DMS53 treated with DMSO at 0.1 percent for 48 hours (cell line): ENCODE data around the gene CSMD2.

Source experiments
- DNase-seq: peaks from one replicate; lab custom pipeline; 2025; ENCODE audit not compliant: unreplicated experiment; lab: John Stamatoyannopoulos, UW

Gene CSMD2

DNA sequence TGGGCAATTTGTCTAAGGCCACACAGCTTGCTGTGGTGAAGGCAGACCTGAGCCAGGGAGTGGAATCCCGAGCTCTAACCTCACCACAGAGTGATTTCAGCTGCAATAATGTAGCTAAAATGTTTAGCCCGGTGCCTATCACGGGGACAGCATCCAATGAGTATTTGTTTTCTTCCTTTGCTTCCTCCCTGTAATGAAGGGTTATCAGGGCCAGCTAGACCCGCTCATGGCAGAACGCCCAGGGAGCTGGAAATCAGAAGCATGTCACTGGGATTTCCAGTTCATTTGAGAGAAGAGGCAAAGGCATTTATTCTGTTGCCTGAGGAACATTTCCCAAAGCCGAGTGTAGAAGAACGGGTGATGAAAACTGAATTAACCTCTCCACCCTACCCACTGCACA, 509.5 kb downstream of the CSMD2 start:
- no peak for DNase-seq

DNA sequence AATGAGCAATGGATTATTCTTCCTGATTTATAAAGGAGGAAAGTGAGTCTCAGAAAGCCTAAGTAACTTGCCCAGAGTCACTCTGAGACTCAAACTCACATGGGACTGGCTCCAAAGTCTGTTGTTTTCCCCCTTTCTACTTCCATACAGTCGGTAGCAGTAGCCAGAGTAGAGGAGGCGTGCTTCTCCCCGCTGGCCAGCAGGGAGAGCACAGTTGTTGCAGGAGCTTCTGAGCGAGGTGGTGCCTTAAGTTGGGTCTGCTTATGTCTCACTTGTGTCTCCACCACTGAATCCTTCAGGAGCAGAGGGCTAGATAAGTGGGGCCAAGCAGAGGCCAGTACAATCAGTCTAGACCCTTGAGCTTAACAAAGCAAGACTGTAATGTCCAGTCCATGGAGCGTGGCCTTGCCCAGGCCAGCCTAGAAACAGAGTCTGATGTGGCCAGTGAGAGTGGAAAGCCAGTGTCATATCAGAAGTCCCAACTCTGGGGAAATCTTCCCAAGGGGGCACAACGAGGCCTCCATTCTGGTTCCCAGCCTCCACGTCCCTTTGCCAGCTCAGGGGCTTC, 510.7 kb downstream of the CSMD2 start:
- DNase-seq, result no peak

DNA sequence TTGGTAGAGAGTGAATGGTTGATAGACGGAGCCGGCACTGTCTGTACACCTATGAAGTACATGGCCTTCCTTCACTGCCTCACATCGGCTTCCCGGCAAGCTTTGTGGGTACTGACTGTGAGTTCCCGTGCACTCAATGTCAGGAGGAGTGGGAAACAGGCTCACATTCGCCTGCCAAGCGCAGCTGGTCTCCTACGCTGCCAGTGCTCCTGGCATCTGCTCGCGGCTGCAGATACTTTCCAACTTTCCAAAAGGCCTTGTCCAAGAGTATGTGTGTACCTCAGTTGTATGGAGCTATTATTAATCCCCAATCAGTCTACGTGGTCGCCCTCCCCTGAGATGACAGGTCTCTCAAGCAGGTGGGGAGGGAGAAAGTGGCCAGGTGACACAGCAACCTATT, 511.8 kb downstream of the CSMD2 start:
- no peak for DNase-seq

GRCh38 chr1:33650708-33651107, 514.3 kb downstream of the CSMD2 start:
- DNase-seq, result no peak

DNA sequence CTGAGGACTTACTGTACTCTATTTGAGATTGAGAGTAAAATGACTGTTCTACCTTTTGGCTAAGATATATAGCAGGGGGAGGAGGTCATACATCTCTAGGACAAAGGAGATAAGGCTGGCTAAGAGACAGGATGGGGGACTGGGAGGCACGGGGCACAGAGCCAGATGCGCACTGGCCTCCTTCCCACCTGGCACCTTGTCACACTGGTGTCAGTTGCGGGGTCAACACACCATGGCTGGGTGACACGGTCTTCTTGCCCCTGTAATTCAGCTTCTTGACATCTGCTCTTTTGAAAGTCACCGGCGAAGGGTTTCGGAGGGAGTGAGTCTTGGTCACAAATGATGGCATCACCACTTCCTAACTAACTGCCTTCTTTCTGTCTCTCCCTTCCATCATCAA, 515.3 kb downstream of the CSMD2 start:
- DNase-seq, result no peak

DNA sequence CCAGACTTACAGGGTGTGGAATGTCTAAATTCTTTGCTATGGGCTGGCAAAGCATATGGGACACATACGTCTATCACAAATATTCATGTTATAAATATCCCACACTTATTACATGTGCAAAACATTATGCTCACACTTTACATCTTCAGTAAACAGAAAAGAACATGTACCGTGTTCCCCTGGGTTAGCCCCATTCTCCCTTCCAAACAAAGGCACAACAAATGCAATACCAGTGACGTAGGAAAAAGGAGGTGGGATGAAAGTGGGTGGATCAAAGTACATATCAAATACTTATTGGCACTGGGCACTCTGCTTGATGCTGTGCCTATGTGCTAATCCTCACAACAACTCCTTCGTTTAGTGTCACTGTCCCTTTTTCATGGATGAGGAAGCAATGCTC, 521.8 kb downstream of the CSMD2 start:
- DNase-seq, result no peak

DNA sequence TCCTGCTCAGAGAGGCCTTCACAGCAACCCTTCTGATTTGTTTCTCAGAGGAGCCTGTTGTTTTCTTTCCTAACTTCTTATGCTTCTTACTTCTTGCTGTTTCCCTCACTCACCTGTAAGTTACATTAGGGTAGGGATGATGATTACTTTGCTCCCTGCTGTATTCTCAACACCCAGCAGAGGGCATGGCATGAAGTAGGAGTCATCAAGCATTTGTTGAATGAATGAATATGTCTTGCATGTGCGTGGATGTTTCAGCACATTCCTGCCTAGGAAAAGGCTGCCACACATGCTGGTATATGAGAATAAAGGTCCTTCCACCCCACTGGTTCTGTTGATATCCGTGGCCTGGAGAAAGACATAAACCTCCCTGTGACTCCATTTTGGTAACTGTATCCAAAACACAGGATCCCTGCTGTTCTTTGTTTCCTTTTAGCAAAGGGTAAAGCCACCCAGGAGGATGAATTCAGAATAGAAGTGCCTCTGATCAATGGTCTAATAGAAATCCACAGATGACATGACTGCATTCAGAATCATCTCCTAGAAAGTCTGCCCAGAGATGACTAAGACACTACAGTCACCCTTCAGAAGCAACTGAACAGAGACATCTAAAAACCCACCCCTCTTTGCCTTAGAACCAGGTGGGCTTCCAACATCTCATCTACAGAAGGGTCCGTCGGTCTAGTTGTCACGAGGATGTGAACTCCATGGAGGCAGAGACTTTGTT, 523.8 kb downstream of the CSMD2 start:
- DNase-seq, result peak; percentile 22

DNA sequence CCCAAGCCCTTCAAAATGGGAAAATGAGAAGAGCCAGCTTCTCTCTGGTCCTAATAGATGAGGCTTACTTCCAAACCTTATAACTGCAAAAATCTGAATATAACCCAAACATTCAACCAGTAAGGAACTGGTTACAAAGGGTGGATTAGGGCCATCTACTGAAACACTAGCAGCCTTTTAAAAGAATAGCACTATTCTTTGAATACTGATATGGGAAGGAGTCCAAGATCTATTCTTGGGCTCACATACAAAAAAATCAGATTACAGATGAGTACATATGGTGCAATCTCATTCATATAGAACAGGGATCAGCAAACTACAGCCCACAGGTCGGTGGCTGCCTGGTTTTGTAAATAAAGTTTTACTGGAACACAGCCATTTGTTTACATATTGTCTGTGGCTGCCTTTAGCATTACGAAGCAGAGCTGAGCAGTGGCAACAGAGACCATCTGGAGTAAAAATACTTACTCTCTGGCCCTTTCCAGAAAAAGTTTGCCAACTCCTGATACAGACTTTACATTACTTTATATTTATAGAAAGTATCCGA, 524.8 kb downstream of the CSMD2 start:
- no peak for DNase-seq

GRCh38 chr1:33637846-33638440, 527.1 kb downstream of the CSMD2 start:
- no peak for DNase-seq

GRCh38 chr1:33636209-33636608, 528.8 kb downstream of the CSMD2 start:
- no peak for DNase-seq

GRCh38 chr1:33635336-33636012, 529.6 kb downstream of the CSMD2 start:
- DNase-seq, result no peak

DNA sequence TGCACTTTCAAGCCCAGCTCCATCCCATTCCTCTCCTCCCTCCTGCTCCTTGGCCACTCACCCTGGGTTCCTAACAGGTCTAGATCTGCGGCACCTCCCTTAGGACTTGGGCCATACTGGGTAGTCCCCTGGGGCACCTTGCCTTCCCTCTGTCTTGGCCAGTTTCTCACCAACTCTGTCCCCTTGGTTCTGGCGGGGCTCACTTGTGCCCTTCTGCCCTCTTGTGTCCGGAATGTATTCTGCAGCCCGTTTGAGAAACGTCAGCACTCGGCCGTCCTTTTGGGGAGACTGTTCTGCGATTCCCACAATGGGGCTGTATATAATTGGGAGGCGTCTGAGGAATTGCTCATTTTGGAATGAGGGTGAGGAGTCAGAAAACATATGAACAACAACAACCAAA, 530.2 kb downstream of the CSMD2 start:
- DNase-seq, result no peak

DNA sequence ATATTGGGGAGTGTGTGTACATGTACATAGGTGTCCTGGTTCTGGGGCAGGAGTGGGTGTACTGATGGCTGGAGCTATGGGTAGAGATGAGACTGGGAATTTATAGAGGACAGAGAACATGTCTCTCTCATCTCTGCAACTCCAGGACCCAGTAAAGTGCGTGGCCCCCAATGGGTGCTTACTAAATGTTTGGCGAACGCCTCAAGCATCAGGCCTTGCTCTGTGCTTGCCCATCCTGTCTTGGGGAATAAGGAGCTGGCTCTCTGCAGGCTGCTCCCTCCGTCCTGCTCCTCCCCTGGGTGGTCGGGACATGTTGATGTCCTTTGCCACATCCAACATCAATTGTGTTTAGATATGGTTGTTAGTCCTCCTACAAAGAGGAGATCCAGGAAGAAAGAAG, 530.9 kb downstream of the CSMD2 start:
- DNase-seq, result no peak

DNA sequence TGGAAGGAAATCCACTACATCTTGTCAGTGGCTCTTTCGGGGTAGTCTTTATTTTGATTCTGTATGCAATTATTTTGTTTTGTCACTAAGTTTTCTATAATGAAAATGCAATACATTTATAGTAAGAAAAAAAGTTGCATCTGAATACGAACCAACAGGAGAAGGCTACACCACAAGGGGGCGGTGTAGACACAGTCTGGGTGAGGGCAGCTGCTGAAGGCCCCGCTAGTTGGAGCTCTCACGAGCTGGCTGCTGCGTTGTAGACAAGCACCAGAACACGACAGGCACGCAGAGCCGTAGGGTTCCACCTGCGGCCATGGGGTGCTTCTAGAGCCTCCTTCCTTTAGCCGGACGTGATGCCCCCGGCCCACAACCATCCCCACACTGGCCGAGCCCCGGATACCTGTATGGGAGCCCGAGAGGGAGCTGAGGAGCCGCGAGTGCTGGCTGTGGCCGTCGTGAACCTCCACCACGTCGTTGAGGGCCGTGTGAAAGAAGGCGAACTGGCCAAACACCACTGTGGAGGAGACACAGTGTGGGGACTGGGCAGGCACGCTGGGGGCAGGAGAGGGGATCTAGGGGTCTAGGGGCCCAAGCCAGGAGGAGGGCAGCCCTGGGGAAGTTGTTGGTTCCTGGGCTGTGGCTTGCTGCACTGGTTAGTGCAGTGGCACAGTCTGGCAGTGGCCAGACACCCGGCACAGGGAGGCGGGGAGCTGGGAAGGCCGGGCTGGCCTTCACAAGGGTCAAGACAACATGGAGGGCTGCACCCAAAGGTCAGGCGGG, 531.8 kb downstream of the CSMD2 start:
- peak; percentile 78 for DNase-seq

DNA sequence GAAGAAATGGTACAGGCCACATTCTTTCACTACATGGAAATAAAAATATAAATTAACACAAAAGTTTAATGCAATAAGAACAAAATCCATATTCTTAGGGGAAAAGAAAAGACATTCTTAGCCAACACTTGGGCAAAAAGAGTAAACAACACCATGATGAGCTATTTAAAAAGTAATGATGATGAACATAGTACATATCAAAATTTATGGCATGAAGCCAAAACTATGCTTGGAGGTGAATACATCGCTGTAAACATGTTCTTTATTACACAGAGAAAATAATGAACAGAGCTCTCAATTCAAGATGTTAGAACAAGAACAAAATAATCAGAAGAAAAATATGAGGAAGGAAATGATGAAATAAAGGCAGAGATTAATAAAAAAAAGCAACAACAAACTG, 534.3 kb downstream of the CSMD2 start:
- no peak for DNase-seq

- no peak for DNase-seq
Observed at GRCh38 chr1:33626801-33627200, 538.2 kb downstream of the CSMD2 start.

DNA sequence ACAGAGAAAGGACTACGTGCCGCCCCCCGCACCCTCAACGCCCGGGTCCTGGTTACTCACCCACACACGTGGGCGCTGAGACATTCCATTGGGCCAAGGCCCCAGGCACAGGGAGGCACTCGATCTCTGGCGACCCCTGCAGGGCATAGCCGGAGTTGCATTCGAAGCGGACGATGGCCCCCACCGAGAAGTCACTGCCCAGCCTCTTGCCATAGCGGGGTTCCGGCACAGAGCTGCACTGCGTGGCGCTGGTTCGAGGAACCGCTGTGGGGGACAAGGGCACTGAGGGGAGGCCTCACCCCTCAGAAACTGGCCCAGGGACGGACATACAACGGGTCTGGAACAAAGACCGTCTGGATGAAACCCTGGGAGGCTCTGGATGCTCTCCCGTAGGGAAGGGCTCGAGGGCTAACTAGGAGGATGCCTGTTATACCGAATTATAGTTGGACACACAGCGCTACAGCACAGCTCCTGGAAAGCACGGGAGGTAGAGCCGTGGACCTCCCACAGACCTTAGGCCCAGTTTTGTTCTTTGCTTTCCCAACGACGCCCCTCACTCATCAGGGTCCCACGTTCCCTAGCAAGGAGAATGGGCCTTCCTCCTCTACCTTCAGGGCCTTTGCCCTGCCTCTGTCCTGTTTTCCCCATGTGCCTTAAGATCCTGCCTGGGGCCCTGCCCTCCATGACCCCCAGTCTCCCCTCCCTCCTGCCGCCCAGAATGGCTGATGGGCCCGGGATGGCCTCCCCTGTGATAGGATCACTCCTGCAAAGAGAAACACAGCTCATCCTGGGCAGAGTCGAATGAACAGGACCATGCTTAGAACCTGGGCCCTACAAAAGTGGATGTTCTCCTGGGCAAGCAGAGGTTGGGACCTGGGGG, 539.8 kb downstream of the CSMD2 start:
- no peak for DNase-seq

DNA sequence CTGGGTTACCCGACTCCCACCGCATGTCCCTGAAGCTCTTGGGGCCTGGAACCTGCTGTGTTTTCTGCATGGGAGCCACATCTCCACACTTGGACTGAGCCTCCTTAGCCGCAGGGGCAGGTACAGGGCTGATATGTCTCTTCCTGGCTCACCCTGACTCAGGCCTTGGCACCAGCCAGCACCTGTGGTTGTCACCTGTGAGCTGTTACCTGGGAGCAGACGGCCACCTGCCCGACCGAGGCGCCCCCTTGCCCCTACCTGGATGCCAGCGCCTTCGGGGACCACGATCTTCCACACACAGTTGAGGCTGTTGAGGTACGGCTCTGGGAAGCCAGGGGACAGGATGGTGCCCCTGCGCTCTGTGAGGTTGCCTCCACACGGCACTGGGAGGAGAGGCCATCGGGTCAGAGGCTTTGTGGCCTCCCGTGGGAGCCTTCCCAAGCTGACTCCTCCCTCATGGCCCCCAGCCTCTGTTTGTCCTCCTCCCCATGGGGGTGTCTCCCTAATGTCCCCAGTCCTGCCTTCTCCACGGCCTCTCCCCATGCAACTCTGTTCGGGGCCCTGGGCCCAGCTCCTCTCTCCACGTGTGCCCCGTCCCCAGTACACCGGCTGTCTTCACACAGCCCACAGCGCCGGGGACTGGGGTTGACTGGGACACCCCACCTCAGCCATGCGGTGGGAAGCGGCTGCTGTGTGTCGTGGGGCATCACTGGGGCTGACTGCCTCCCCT, 540.6 kb downstream of the CSMD2 start:
- no peak for DNase-seq

DNA sequence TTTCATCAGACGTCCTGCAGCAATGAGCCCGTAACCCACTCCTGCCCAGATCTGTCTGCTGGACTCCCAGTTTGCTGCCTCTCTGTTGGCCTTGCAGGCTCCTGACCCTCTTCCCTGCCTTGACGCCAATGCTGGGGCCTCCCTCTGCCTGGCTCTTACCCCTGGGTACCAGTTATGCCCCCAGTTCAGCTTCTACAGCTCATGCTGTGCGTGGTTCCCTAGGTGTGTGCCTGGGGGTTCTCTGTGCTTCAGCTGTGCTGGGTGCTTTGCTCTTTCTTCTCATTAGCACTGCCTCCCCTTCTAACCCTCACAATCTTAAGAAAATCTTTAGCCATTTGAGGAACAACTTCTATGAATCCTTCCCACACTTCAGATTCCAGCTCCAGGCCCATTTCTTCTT, 541.2 kb downstream of the CSMD2 start:
- DNase-seq, result no peak
